Prostate gland (tissue), 2 donors: ENCODE data around the gene PEAK1.

Experiments used
- POLR2A ChIP-seq: fragments of 450-650 bp; IDR thresholded peaks from one replicate; pipeline ENCODE4 v1.6.1; 2016; ENCODE audit warnings: antibody characterized with exemption, mild to moderate bottlenecking
- POLR2AphosphoS5 ChIP-seq: sonication (generic); formaldehyde crosslinking; IDR thresholded peaks from one replicate; pipeline ENCODE4 v1.6.1; 2017; ENCODE audit warnings: antibody characterized with exemption
- TF ChIP-seq, protein P1 (sequence below), 4 experiments: fragments of 200-600 bp in 2 of 4; fragments of 450-650 bp in 2 of 4; sonication (generic) in 2 of 4; IDR thresholded peaks; 1 replicate in 3 of 4; 2 replicates in 1 of 4; pipeline ENCODE4 v1.5.1; 2016 to 2019; ENCODE audit warnings: antibody characterized with exemption in 4 of 4, mild to moderate bottlenecking in 2 of 4, moderate library complexity in 2 of 4

DNA sequence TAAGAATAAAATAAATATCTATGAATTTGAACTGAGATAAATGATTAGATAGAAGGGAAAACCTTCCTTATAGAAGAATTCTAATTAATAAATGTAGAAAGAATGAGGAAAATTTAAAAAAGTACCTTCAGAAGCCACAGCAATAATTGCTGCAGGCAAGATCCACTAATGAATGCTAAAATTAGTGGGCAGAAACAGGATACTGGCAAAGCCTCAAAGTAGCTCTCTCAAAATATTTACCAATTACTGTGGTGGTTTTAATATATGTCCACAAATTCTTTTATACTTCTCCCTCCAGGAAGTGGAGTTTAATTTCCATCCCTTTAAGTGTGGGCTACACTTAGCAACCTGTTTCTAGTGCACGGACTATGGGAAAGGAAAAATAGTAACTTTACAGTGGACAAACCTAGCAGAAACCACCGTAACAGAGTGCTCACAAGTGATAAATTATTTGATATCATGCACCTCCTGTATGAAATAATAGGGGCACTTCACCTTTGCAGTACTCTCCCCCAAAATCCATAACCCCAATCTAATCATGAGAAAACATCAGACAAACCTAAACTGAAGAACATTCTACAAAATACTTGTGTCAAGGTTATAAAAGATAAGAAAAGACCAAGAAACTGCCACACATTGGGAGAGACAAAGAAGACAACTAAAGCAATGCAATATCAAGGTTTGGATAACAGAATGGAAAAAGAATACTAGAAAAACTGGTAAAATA lies 6.8 kb downstream of the PEAK1 start:
- TF ChIP-seq, protein P1, sequence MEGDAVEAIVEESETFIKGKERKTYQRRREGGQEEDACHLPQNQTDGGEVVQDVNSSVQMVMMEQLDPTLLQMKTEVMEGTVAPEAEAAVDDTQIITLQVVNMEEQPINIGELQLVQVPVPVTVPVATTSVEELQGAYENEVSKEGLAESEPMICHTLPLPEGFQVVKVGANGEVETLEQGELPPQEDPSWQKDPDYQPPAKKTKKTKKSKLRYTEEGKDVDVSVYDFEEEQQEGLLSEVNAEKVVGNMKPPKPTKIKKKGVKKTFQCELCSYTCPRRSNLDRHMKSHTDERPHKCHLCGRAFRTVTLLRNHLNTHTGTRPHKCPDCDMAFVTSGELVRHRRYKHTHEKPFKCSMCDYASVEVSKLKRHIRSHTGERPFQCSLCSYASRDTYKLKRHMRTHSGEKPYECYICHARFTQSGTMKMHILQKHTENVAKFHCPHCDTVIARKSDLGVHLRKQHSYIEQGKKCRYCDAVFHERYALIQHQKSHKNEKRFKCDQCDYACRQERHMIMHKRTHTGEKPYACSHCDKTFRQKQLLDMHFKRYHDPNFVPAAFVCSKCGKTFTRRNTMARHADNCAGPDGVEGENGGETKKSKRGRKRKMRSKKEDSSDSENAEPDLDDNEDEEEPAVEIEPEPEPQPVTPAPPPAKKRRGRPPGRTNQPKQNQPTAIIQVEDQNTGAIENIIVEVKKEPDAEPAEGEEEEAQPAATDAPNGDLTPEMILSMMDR (IDR thresholded peaks at IDR 0.05) = no peak
- TF ChIP-seq POLR2A = no peak
- TF ChIP-seq POLR2AphosphoS5 = no peak
